Neural progenitor cell (in vitro differentiated cells): ENCODE data around the gene SMIM10L2A. TPM values are rescaled to one million over a fixed set of nuclear protein-coding genes. Genes with fewer than 3 reads are reported as not detected.

Experiments
- DNase-seq: peaks from one replicate; pipeline ENCODE4 v3.0.0-alpha.2; 2016; ENCODE audit warnings: low spot score
- H2AFZ ChIP-seq: fragments of 200-600 bp; sonication (generic); replicated peaks from 2 replicates; pipeline ENCODE4 v1.6.1; 2016; ENCODE audit warnings: antibody characterized with exemption
- H3F3A ChIP-seq: fragments of 200-600 bp; sonication (generic); 2 replicates; pipeline ENCODE4 v1.6.1; 2016; ENCODE audit warnings: antibody characterized with exemption, low read depth
- H3K27ac ChIP-seq: fragments of 200-600 bp; sonication (generic); 2 replicates; pipeline ENCODE4 v1.5.1; 2016; ENCODE audit warnings: mild to moderate bottlenecking
- H3K27me3 ChIP-seq: fragments of 200-600 bp; sonication (generic); 2 replicates; pipeline ENCODE4 v1.6.1; 2016; ENCODE audit warnings: mild to moderate bottlenecking, moderate library complexity
- H3K36me3 ChIP-seq: fragments of 200-600 bp; sonication (generic); 2 replicates; pipeline ENCODE4 v1.5.1; 2016
- H3K4me1 ChIP-seq: fragments of 200-600 bp; sonication (generic); 2 replicates; pipeline ENCODE4 v1.6.1; 2016; ENCODE audit warnings: mixed run types
- H3K4me2 ChIP-seq: fragments of 200-600 bp; sonication (generic); 2 replicates; pipeline ENCODE4 v1.6.1; 2016
- H3K4me3 ChIP-seq: fragments of 200-600 bp; sonication (generic); 2 replicates; pipeline ENCODE4 v1.5.1; 2016
- H3K79me2 ChIP-seq: fragments of 200-600 bp; sonication (generic); 2 replicates; pipeline ENCODE4 v1.6.1; 2016; ENCODE audit warnings: low read depth
- H3K9ac ChIP-seq: fragments of 200-600 bp; sonication (generic); 2 replicates; pipeline ENCODE4 v1.6.1; 2016
- H3K9me3 ChIP-seq: fragments of 200-600 bp; sonication (generic); 2 replicates; pipeline ENCODE4 v1.5.1; 2016; ENCODE audit warnings: low read depth
- H4K20me1 ChIP-seq: fragments of 200-600 bp; sonication (generic); 2 replicates; pipeline ENCODE4 v1.6.1; 2016; ENCODE audit warnings: low read depth
- H3K27ac Mint-ChIP-seq: 3 replicates; pipeline ENCODE4 v1.8.0; 2021; ENCODE audit warnings: mixed read lengths
- H3K27me3 Mint-ChIP-seq: 2 replicates; pipeline ENCODE4 v1.8.0; 2022; ENCODE audit warnings: low read depth, mild to moderate bottlenecking, inconsistent platforms, moderate library complexity, mixed read lengths; ENCODE audit not compliant: insufficient read depth
- H3K36me3 Mint-ChIP-seq: 3 replicates; pipeline ENCODE4 v1.8.0; 2021; ENCODE audit warnings: mixed read lengths
- H3K4me1 Mint-ChIP-seq: 3 replicates; pipeline ENCODE4 v1.8.0; 2021; ENCODE audit warnings: mixed read lengths
- H3K4me3 Mint-ChIP-seq: 3 replicates; pipeline ENCODE4 v1.8.0; 2021; ENCODE audit warnings: mild to moderate bottlenecking, moderate library complexity, mixed read lengths
- H3K9me3 Mint-ChIP-seq: 3 replicates; pipeline ENCODE4 v1.8.0; 2020; ENCODE audit warnings: mixed read lengths
- EZH2 ChIP-seq: fragments of 200-600 bp; sonication (generic); IDR thresholded peaks from 2 replicates; pipeline ENCODE4 v1.6.1; 2017; ENCODE audit warnings: antibody characterized with exemption, mild to moderate bottlenecking, moderate library complexity
- EZH2phosphoT487 ChIP-seq: fragments of 200-600 bp; sonication (generic); IDR thresholded peaks from 2 replicates; pipeline ENCODE4 v1.6.1; 2017; ENCODE audit warnings: antibody characterized with exemption
- total RNA-seq: library from RNA; depleted of rRNA; stranded (reverse); fragments of >200 nt; gene quantifications from 2 replicates; pipeline ENCODE4 v1.2.3, GENCODE V29; 2015; ENCODE audit warnings: low replicate concordance
- TF ChIP-seq, protein P1 (sequence below): fragments of 200-600 bp; sonication (generic); IDR thresholded peaks from 2 replicates; pipeline ENCODE4 v1.5.1; 2017; ENCODE audit warnings: antibody characterized with exemption, mild to moderate bottlenecking

SMIM10L2A gene
- total RNA-seq, 1 donor from 2014 or later = 1.9 TPM

DNA sequence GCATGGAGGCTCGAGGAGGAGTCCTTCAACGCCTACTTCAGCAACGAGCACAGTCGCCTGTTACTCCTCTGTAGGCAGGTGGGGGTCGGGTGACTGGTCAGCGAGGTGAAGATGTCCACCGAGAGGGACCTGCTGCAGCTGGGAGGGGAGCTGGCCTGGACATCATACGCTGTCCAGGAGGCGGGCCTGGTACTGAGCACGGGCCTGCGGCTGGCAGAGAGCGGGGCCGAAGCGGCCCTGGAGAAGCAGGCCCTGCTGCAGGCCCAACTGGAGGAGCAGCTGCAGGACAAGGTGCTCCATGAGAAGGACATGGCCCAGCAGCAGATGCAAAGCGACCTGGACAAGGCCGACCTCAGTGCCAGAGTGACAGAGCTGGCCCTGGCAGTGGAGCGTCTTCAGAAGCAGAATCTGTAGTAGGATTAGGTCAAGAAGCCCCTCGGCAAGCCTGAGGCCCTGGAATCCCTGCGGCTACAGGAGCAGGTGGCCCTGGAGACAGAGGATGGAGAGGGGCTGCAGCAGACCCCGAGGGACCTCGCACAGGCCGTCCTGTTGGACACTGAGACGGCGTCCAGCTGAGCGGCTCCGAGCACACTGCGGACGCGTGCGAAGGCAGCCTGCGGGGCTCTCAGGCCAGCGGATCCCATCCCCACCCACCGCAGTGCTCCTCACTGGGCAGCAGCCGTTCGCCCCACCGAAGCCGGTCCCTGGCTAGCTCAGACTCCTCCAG, 11.9 kb downstream of the SMIM10L2A start:
- peaks cover 32% of the 10 kb centered on the region for H3K9me3 Mint-ChIP-seq
- Histone ChIP-seq H3K4me2 (no peak overlapping the region), H2AFZ (no peak overlapping the region), H3K27ac (no peak overlapping the region), H3K27me3 (no peaks in the 10 kb centered on the region), H4K20me1 (no peaks in the 10 kb centered on the region), H3K79me2 (no peaks in the 10 kb centered on the region), H3K9me3 (peaks cover 9% of the 10 kb centered on the region), H3F3A (no peaks in the 10 kb centered on the region), H3K4me3 (no peak overlapping the region), H3K9ac (no peak overlapping the region), H3K4me1 (no peaks in the 10 kb centered on the region), H3K36me3 (no peaks in the 10 kb centered on the region)
- TF ChIP-seq EZH2phosphoT487 (no peak), EZH2 (no peak)
- TF ChIP-seq, protein P1, sequence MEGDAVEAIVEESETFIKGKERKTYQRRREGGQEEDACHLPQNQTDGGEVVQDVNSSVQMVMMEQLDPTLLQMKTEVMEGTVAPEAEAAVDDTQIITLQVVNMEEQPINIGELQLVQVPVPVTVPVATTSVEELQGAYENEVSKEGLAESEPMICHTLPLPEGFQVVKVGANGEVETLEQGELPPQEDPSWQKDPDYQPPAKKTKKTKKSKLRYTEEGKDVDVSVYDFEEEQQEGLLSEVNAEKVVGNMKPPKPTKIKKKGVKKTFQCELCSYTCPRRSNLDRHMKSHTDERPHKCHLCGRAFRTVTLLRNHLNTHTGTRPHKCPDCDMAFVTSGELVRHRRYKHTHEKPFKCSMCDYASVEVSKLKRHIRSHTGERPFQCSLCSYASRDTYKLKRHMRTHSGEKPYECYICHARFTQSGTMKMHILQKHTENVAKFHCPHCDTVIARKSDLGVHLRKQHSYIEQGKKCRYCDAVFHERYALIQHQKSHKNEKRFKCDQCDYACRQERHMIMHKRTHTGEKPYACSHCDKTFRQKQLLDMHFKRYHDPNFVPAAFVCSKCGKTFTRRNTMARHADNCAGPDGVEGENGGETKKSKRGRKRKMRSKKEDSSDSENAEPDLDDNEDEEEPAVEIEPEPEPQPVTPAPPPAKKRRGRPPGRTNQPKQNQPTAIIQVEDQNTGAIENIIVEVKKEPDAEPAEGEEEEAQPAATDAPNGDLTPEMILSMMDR = no peak
- H3K4me3 Mint-ChIP-seq = no peak overlapping the region
- H3K27ac Mint-ChIP-seq = no peak overlapping the region
- no peaks in the 10 kb centered on the region for H3K4me1 Mint-ChIP-seq
- peaks cover 2% of the 10 kb centered on the region for H3K27me3 Mint-ChIP-seq
- no peaks in the 10 kb centered on the region for H3K36me3 Mint-ChIP-seq
- no peak for DNase-seq

DNA sequence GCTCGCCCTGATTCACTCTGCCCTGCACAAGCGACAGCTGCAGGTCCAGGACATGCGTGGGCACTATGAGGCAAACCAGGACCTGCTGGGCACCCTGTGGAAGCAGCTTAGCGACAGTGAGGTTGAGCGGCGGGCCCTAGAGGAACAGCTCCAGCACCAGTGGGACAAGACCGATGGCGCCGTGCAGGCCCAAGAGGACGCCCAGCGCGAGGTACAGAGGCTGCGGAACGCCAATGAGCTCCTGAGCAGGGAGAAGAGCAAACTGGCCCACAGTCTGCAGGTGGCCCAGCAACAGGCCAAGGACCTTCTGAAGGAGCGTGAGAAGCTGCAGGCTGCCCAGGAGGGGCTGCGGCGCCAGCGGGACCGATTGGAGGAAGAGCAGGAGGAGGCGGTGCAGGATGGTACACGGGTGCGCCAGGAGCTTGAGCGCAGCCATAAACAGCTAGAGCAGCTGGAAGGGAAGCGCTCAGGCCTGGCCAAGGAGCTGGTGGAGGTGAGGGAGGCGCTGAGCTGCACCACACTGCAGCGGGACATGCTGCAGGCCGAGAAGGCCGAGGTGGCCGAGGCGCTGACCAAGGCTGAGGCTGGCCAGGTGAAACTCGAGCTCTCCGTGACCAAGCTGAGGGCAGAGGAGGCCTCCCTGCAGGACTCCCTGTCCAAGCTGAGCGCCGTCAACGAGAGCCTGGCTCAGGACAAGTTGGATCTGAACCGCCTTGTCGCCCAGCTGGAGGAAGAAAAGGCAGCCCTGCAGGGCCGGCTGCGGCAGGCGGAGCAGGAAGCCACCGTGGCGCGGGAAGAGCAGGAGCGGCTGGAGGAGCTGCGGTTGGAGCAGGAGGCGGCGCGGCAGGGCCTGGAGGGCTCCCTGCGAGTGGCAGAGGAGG, 12.8 kb downstream of the SMIM10L2A start:
- H3K27ac Mint-ChIP-seq = peak overlapping the region; percentile 29
- H3K9me3 Mint-ChIP-seq = peaks cover 32% of the 10 kb centered on the region
- peaks cover 2% of the 10 kb centered on the region for H3K27me3 Mint-ChIP-seq
- H3K4me3 Mint-ChIP-seq = no peak overlapping the region
- Histone ChIP-seq H3K27me3 (no peaks in the 10 kb centered on the region), H3K4me3 (no peak overlapping the region), H3K9ac (no peak overlapping the region), H3K4me1 (no peaks in the 10 kb centered on the region), H3K79me2 (no peaks in the 10 kb centered on the region), H3K4me2 (no peak overlapping the region), H2AFZ (no peak overlapping the region), H3K9me3 (peaks cover 9% of the 10 kb centered on the region), H4K20me1 (no peaks in the 10 kb centered on the region), H3K36me3 (no peaks in the 10 kb centered on the region), H3K27ac (no peak overlapping the region), H3F3A (no peaks in the 10 kb centered on the region)
- no peaks in the 10 kb centered on the region for H3K4me1 Mint-ChIP-seq
- no peak for DNase-seq
- H3K36me3 Mint-ChIP-seq = no peaks in the 10 kb centered on the region
- TF ChIP-seq, protein P1 = no peak
- no peak for TF ChIP-seq EZH2
- TF ChIP-seq EZH2phosphoT487 = no peak

DNA sequence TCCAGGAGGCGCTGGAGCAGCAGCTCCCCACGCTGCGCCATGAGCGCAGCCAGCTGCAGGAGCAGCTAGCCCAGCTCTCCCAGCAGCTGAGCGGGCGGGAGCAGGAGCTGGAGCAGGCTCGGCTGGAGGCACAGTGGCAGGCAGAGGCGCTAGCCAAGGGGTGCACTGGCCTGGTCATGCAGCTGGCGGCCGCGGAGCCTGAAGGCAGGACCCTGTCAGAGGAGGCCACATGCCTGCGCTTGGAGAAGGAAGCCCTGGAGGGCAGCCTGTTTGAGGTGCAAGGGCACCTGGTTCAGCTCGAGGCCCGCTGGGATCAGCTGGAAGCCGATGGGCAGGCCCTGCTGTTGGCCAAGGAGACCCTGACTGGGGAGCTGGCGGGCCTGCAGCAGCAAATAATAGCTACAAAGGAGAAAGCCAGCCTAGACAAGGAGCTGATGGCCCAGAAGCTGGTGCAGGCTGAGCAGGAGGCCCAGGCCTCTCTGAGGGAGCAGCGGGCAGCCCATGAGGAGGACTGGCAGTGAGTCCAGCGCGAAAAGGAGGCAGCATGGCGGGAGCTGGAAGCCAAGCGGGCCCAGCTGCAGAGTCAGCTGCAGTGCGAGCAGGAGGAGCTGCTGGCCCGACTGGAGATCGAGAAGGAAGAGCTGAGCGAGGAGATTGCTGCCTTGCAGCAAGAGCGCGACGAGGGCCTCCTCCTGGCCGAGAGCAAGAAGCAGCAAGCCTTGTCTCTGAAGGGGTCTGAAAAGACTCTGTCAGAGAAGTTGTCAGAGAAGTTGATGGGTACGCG, 13.6 kb downstream of the SMIM10L2A start:
- Histone ChIP-seq H3K79me2 (no peaks in the 10 kb centered on the region), H3K4me2 (no peak overlapping the region), H3K27ac (no peak overlapping the region), H3K9ac (no peak overlapping the region), H2AFZ (no peak overlapping the region), H3K27me3 (no peaks in the 10 kb centered on the region), H3K36me3 (no peaks in the 10 kb centered on the region), H3F3A (no peaks in the 10 kb centered on the region), H3K4me3 (no peak overlapping the region), H3K9me3 (peaks cover 9% of the 10 kb centered on the region), H4K20me1 (no peaks in the 10 kb centered on the region), H3K4me1 (no peaks in the 10 kb centered on the region)
- H3K4me1 Mint-ChIP-seq = no peaks in the 10 kb centered on the region
- no peaks in the 10 kb centered on the region for H3K36me3 Mint-ChIP-seq
- H3K27me3 Mint-ChIP-seq = peaks cover 2% of the 10 kb centered on the region
- no peak for DNase-seq
- no peak overlapping the region for H3K4me3 Mint-ChIP-seq
- H3K9me3 Mint-ChIP-seq = peaks cover 30% of the 10 kb centered on the region
- no peak overlapping the region for H3K27ac Mint-ChIP-seq
- TF ChIP-seq EZH2 = no peak
- TF ChIP-seq, protein P1 = no peak
- TF ChIP-seq EZH2phosphoT487 = no peak
